SK-N-SH treated with all-trans-retinoic acid at 6 μM for 48 hours (cell line): ENCODE data around the gene RSF1.
A peak's percentile ranks its signal among the peaks of the same experiment; 100 is the strongest.
"Not testable (repeated sequence)": the region's sequence is repeated elsewhere in the genome, so short reads cannot be mapped to it uniquely, and the experiment has no call there.

Experiments
- ATAC-seq: fragments of 200-7000 bp; cut with Tn5 transposase; 3 replicates; pipeline ENCODE4 v1.9.1; 2020; ENCODE audit warnings: mild to moderate bottlenecking, moderate library complexity
- ARNTL ChIP-seq: fragments of 450-650 bp; formaldehyde crosslinking; IDR thresholded peaks from 2 replicates; pipeline ENCODE4 v1.5.0; 2020; ENCODE audit warnings: low read depth, mild to moderate bottlenecking, moderate library complexity, borderline replicate concordance
- CREB5 ChIP-seq: fragments of 250-450 bp; sonication (Bioruptor Pico); IDR thresholded peaks from 2 replicates; pipeline ENCODE4 v1.5.1; 2020; ENCODE audit warnings: low read depth, mild to moderate bottlenecking, moderate library complexity
- CSDC2 ChIP-seq: fragments of 250-450 bp; sonication (Bioruptor Pico); IDR thresholded peaks from 2 replicates; pipeline ENCODE4 v1.5.0; 2020; ENCODE audit warnings: mild to moderate bottlenecking, moderate library complexity
- CSRNP3 ChIP-seq: fragments of 250-450 bp; sonication (Bioruptor Pico); IDR thresholded peaks from 2 replicates; pipeline ENCODE4 v1.5.1; 2021; ENCODE audit warnings: mild to moderate bottlenecking, moderate library complexity
- GLIS3 ChIP-seq: fragments of 250-450 bp; sonication (Bioruptor Pico); IDR thresholded peaks from 2 replicates; pipeline ENCODE4 v1.5.0; 2020; ENCODE audit warnings: mild to moderate bottlenecking, moderate library complexity
- ISL1 ChIP-seq: fragments of 250-450 bp; sonication (Bioruptor Pico); IDR thresholded peaks from 2 replicates; pipeline ENCODE4 v2.1.2; 2022; ENCODE audit warnings: mild to moderate bottlenecking, moderate library complexity
- PATZ1 ChIP-seq: fragments of 250-450 bp; sonication (Bioruptor Pico); IDR thresholded peaks from 2 replicates; pipeline ENCODE4 v1.8.0; 2020; ENCODE audit warnings: mild to moderate bottlenecking, moderate library complexity, borderline replicate concordance
- POU6F1 ChIP-seq: fragments of 250-450 bp; sonication (Bioruptor Pico); IDR thresholded peaks from 2 replicates; pipeline ENCODE4 v1.8.0; 2021; ENCODE audit warnings: low read depth, mild to moderate bottlenecking, moderate library complexity, borderline replicate concordance
- PPARA ChIP-seq: fragments of 250-450 bp; sonication (Bioruptor Pico); IDR thresholded peaks from 2 replicates; pipeline ENCODE4 v1.5.0; 2020; ENCODE audit warnings: mild to moderate bottlenecking, borderline replicate concordance
- RARB ChIP-seq: fragments of 250-450 bp; sonication (Bioruptor Pico); IDR thresholded peaks from 2 replicates; pipeline ENCODE4 v1.8.0; 2021; ENCODE audit warnings: mild to moderate bottlenecking, moderate library complexity
- SNAI2 ChIP-seq: fragments of 250-450 bp; sonication (Bioruptor Pico); IDR thresholded peaks from 2 replicates; pipeline ENCODE4 v1.5.0; 2020; ENCODE audit warnings: mild to moderate bottlenecking, moderate library complexity
- TCF4 ChIP-seq: fragments of 250-450 bp; sonication (Bioruptor Pico); IDR thresholded peaks from 2 replicates; pipeline ENCODE4 v1.8.0; 2021; ENCODE audit warnings: mild to moderate bottlenecking, moderate library complexity, borderline replicate concordance
- TOX ChIP-seq: fragments of 250-450 bp; sonication (Bioruptor Pico); IDR thresholded peaks from 2 replicates; pipeline ENCODE4 v1.8.0; 2021; ENCODE audit warnings: mild to moderate bottlenecking, moderate library complexity, borderline replicate concordance
- ZC3H10 ChIP-seq: fragments of 250-450 bp; sonication (Bioruptor Pico); IDR thresholded peaks from 2 replicates; pipeline ENCODE4 v1.5.1; 2021; ENCODE audit warnings: mild to moderate bottlenecking, moderate library complexity
- ZFP30 ChIP-seq: fragments of 450-650 bp; formaldehyde crosslinking; IDR thresholded peaks from 2 replicates; pipeline ENCODE4 v1.5.0; 2022; ENCODE audit warnings: mild to moderate bottlenecking, moderate library complexity
- ZNF565 ChIP-seq: fragments of 450-650 bp; formaldehyde crosslinking; conservative IDR thresholded peaks from 2 replicates; pipeline ENCODE4 v1.5.0; 2020; ENCODE audit warnings: low read depth, mild to moderate bottlenecking, moderate library complexity
- ZNF70 ChIP-seq: fragments of 450-650 bp; formaldehyde crosslinking; IDR thresholded peaks from 2 replicates; pipeline ENCODE4 v1.5.0; 2020; ENCODE audit warnings: mild to moderate bottlenecking, moderate library complexity
- ZNF8 ChIP-seq: fragments of 450-650 bp; formaldehyde crosslinking; IDR thresholded peaks from 2 replicates; pipeline ENCODE4 v1.5.0; 2020; ENCODE audit warnings: mild to moderate bottlenecking, moderate library complexity
- TF ChIP-seq, protein P1 (sequence below): fragments of 250-450 bp; sonication (Bioruptor Pico); IDR thresholded peaks from 2 replicates; pipeline ENCODE4 v1.5.0; 2020; ENCODE audit warnings: mild to moderate bottlenecking, moderate library complexity

RSF1 gene

GRCh38 chr11:77642228-77642627 is 178.3 kb downstream of the RSF1 start (continued):
- TF ChIP-seq CSRNP3 (CRISPR knock-in tag) (no peak), PPARA (CRISPR knock-in tag) (no peak), ISL1 (CRISPR knock-in tag) (no peak)

- peak; percentile 100 for ATAC-seq
- TF ChIP-seq PATZ1 (CRISPR knock-in tag) (no peak), ZFP30 (no peak), TCF4 (CRISPR knock-in tag) (no peak), GLIS3 (no peak), CSRNP3 (CRISPR knock-in tag) (no peak), TOX (CRISPR knock-in tag) (no peak)
- TF ChIP-seq, protein P1, sequence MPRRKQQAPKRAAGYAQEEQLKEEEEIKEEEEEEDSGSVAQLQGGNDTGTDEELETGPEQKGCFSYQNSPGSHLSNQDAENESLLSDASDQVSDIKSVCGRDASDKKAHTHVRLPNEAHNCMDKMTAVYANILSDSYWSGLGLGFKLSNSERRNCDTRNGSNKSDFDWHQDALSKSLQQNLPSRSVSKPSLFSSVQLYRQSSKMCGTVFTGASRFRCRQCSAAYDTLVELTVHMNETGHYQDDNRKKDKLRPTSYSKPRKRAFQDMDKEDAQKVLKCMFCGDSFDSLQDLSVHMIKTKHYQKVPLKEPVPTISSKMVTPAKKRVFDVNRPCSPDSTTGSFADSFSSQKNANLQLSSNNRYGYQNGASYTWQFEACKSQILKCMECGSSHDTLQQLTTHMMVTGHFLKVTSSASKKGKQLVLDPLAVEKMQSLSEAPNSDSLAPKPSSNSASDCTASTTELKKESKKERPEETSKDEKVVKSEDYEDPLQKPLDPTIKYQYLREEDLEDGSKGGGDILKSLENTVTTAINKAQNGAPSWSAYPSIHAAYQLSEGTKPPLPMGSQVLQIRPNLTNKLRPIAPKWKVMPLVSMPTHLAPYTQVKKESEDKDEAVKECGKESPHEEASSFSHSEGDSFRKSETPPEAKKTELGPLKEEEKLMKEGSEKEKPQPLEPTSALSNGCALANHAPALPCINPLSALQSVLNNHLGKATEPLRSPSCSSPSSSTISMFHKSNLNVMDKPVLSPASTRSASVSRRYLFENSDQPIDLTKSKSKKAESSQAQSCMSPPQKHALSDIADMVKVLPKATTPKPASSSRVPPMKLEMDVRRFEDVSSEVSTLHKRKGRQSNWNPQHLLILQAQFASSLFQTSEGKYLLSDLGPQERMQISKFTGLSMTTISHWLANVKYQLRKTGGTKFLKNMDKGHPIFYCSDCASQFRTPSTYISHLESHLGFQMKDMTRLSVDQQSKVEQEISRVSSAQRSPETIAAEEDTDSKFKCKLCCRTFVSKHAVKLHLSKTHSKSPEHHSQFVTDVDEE (CRISPR knock-in tag) = peak; percentile 35; the same call in 1 of the 2 replicates
Observed at GRCh38 chr11:77637345-77638165, 183.0 kb downstream of the RSF1 start, which contains the start of gene CLNS1A. Gene CLNS1A (minus strand): TSS chr11:77637794. CDS start chr11:77637714, 80 bp downstream.

DNA sequence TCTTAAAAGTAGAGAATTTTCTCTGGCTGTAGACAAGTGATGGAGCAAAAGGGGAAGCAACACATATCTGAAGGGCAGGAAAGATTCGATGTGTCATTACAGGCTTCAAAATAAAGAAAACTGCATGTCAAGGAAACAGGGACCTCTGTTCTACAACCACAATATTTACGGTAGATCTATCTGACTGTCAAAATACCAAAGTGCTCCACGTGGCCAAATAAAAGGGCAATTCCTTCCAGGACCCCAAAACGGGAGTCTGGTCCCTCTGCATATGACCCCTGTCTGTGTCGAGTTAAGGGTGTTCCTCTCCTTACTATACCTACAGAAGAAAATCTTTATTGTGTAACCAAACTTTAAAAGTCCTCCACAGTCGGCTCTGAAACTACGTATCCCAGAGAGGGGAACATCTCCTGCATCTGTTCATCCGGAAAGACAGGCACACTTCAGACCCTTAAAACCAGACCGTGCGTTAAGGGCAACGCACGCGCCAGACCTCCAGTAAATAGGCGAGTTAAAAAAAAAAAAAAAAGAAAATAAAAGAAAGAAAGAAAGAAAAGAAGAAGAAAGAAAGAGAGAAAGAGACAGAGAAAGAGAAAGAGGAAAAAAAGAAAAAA is 183.7 kb downstream of the RSF1 start:
- ATAC-seq = peak; percentile 12
- no peak for TF ChIP-seq CREB5 (CRISPR knock-in tag)
- no peak for TF ChIP-seq ZNF565 (CRISPR knock-in tag)
- no peak for TF ChIP-seq ZNF8 (CRISPR knock-in tag)
- TF ChIP-seq ARNTL (CRISPR knock-in tag) = no peak
- TF ChIP-seq, protein P1 (CRISPR knock-in tag) = no peak
- no peak for TF ChIP-seq PPARA (CRISPR knock-in tag)
- no peak for TF ChIP-seq SNAI2 (CRISPR knock-in tag)
- no peak for TF ChIP-seq ZFP30
- TF ChIP-seq CSDC2 = no peak
- no peak for TF ChIP-seq TCF4 (CRISPR knock-in tag)
- TF ChIP-seq POU6F1 = no peak
- TF ChIP-seq CSRNP3 (CRISPR knock-in tag) = no peak
- TF ChIP-seq TOX (CRISPR knock-in tag) = no peak
- no peak for TF ChIP-seq RARB (CRISPR knock-in tag)
- no peak for TF ChIP-seq ISL1 (CRISPR knock-in tag)
- TF ChIP-seq ZNF70 (CRISPR knock-in tag) = no peak
- TF ChIP-seq GLIS3 = no peak
- no peak for TF ChIP-seq ZC3H10 (CRISPR knock-in tag)

GRCh38 chr11:77633926-77634325 is 186.6 kb downstream of the RSF1 start:
- ATAC-seq = not testable (repeated sequence)
